Right lobe of liver (tissue), 4 donors: ENCODE data around the gene CFAP20.

ENCODE experiments used
- CTCF ChIP-seq, 4 donors: fragments of 200-600 bp in 3 of 4; fragments of 450-650 bp in 1 of 4; IDR thresholded peaks; one replicate each; pipeline versions ENCODE4 v1.5.1 to v1.8.0; 2016 to 2022; ENCODE audit warnings: antibody characterized with exemption in 4 of 4, mild to moderate bottlenecking in 2 of 4
- POLR2A ChIP-seq: fragments of 450-650 bp; IDR thresholded peaks from one replicate; pipeline ENCODE4 v1.6.1; 2017; ENCODE audit warnings: antibody characterized with exemption, mild to moderate bottlenecking
- donor health status: DM: no; HTN: no; CAD: no.
- donor health status: DM: no; HTN: no; CAD: no.
- donor health status: DM: no; HTN: yes; CAD: no.

- TF ChIP-seq POLR2A (no peak), CTCF (IDR thresholded peaks at IDR 0.05) (no peak)
Measured at GRCh38 chr16:58138852-58139251, 9.7 kb upstream of the CFAP20 start.
